ENCODE results near the gene HMGCS2. TPM values are rescaled to one million over a fixed set of nuclear protein-coding genes. Genes with fewer than 3 reads are reported as not detected.

Gene HMGCS2
- total RNA-seq, 1 donor from 2014 or later = not detected

DNA sequence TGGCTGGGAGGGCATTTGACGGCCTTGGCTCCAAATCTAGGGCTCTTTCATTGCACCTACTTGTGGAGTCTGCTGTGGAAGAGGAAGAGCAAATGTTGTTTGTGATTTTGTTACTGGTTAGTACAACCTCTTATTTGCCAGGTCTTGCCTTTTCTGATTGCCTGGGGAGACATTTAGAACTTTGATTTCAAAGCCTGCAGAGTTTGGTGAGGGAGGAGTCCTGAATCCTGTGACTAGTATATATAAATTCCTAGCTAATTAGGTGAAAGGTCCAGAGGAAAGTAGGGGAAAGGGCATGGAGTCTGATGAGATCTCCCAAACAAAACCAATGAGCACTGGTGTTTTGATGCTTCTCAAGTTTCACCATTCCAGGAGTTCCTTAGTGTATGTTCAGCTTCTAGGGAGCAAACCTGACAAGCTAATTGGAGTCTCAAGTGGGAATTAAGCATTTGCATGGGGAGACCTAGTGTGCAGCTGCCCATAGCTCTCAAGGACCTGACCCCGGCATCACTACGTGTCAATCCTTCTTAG, 5.1 kb upstream of the HMGCS2 start:
- no peak overlapping the region for H3K4me3 ChIP-seq (ENCODE audit: low read depth, low read length)
- H3K27me3 ChIP-seq (ENCODE audit: control insufficient read depth, insufficient read depth, low read length) = no peaks in the 10 kb centered on the region
- TF ChIP-seq, protein P1, sequence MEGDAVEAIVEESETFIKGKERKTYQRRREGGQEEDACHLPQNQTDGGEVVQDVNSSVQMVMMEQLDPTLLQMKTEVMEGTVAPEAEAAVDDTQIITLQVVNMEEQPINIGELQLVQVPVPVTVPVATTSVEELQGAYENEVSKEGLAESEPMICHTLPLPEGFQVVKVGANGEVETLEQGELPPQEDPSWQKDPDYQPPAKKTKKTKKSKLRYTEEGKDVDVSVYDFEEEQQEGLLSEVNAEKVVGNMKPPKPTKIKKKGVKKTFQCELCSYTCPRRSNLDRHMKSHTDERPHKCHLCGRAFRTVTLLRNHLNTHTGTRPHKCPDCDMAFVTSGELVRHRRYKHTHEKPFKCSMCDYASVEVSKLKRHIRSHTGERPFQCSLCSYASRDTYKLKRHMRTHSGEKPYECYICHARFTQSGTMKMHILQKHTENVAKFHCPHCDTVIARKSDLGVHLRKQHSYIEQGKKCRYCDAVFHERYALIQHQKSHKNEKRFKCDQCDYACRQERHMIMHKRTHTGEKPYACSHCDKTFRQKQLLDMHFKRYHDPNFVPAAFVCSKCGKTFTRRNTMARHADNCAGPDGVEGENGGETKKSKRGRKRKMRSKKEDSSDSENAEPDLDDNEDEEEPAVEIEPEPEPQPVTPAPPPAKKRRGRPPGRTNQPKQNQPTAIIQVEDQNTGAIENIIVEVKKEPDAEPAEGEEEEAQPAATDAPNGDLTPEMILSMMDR (IDR thresholded peaks at IDR 0.05; ENCODE audit: insufficient read depth, low read length, poor library complexity, severe bottlenecking) = no peak
- H3K36me3 ChIP-seq (ENCODE audit: control insufficient read depth, insufficient read depth, low read length) = no peaks in the 10 kb centered on the region
- DNase-seq (ENCODE audit: low read depth) = no peak

DNA sequence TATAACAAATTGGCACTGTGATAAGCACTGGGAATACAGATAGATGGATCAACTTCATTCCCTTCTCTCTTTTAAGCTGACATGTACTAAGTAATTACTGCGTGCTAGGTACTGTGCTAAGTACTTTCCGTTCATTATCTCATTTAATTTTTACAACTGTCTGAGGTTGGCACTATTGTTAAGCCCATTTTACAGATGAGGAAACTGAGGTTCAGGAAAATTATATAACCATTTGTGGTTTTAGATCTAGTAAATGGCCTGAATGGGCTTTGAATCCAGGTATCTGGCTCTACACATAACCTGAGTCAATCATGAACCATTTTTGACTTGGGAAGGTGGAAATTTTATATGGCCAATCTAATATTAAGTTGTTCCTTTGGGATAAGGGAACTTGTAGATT, 3.6 kb upstream of the HMGCS2 start:
- Histone ChIP-seq H3K36me3 (ENCODE audit: control insufficient read depth, insufficient read depth, low read length) (no peaks in the 10 kb centered on the region), H3K27me3 (ENCODE audit: control insufficient read depth, insufficient read depth, low read length) (no peaks in the 10 kb centered on the region), H3K4me3 (ENCODE audit: low read depth, low read length) (no peak overlapping the region)
- TF ChIP-seq, protein P1 (IDR thresholded peaks at IDR 0.05; ENCODE audit: insufficient read depth, low read length, poor library complexity, severe bottlenecking) = no peak
- no peak for DNase-seq (ENCODE audit: low read depth)

DNA sequence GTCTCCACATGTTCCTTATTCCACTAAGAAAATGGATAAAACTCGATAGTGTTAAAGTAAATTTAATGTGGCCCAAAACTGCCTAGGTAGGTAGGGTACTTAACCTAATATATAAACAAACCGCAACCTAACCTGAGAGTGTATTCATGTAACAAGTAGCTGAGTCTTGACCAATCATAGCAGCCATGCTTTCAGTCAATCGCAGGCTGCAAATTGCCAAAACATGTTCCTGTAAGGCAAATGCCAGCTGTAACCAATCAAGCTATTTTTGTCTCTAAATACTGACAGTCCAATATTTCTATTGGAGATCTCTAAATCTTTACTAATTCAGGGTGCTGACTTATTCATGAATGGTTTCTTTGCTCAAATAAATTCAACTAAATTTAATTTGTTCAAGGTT, 3.1 kb upstream of the HMGCS2 start:
- Histone ChIP-seq H3K36me3 (ENCODE audit: control insufficient read depth, insufficient read depth, low read length) (no peaks in the 10 kb centered on the region), H3K27me3 (ENCODE audit: control insufficient read depth, insufficient read depth, low read length) (no peaks in the 10 kb centered on the region), H3K4me3 (ENCODE audit: low read depth, low read length) (no peak overlapping the region)
- TF ChIP-seq, protein P1 (IDR thresholded peaks at IDR 0.05; ENCODE audit: insufficient read depth, low read length, poor library complexity, severe bottlenecking) = no peak
- no peak for DNase-seq (ENCODE audit: low read depth)

DNA sequence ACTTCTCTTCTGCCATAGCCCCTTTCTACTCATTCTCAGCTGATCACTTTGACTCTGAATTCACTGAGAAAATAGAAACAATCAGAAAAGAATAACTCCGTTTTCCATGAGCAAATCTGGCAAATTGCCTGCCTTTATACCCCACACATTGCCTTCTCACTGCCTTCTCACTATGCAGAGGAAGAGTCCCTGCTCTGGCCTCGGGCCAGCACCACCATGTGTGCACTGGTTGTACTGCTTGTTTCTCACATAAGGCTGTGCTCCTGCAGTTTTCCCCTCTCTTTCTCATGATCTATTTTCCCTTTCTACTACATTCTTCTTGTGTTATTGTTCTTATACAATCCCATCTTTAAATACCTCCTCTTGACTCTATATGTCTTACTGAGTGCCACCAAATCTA, 2.3 kb upstream of the HMGCS2 start:
- H3K27me3 ChIP-seq (ENCODE audit: control insufficient read depth, insufficient read depth, low read length) = no peaks in the 10 kb centered on the region
- no peak overlapping the region for H3K4me3 ChIP-seq (ENCODE audit: low read depth, low read length)
- no peaks in the 10 kb centered on the region for H3K36me3 ChIP-seq (ENCODE audit: control insufficient read depth, insufficient read depth, low read length)
- TF ChIP-seq, protein P1 (IDR thresholded peaks at IDR 0.05; ENCODE audit: insufficient read depth, low read length, poor library complexity, severe bottlenecking) = no peak
- DNase-seq (ENCODE audit: low read depth) = no peak

DNA sequence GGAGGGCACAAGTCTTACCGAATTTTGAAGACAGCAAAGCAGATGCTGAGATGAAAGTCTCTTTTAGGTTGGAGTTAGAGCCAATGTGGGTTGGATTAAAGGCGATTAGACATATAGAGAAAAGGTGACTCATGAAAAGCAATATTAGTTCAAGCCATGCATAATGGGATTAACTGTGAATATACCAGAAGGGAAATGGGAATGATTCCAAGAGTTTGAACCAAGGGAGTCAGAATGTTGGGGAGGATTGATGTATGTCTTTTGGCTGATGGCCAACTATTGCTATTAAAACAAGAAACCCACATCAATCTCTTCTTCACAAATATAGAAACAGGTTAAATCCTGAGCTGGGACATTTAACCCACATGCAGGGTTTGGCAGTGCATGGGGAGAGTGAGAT, 1.2 kb downstream of the HMGCS2 start:
- no peaks in the 10 kb centered on the region for H3K36me3 ChIP-seq (ENCODE audit: control insufficient read depth, insufficient read depth, low read length)
- no peak overlapping the region for H3K4me3 ChIP-seq (ENCODE audit: low read depth, low read length)
- DNase-seq (ENCODE audit: low read depth) = no peak

DNA sequence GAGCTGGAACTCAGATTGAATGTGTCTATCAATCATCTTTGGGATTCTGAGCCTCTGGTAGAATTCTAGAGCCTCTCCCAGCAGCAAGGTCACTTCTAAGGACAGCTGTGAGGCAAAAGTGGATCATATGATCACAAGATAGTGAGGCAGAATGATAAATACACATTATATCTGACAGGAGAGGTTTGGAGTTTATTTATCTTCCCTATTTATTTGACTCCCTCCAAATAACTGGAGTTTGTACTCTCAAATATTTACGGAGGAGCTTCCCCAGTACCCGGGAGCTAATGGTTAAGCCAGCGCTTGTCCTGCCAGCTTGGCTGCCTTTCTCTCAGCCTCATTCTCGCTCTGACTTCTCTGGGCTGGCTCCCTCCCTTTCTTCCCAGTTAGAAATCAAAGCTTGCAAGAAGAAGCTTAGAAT, 2.3 kb downstream of the HMGCS2 start:
- TF ChIP-seq, protein P1 (IDR thresholded peaks at IDR 0.05; ENCODE audit: insufficient read depth, low read length, poor library complexity, severe bottlenecking) = no peak
- Histone ChIP-seq H3K36me3 (ENCODE audit: control insufficient read depth, insufficient read depth, low read length) (no peaks in the 10 kb centered on the region), H3K27me3 (ENCODE audit: control insufficient read depth, insufficient read depth, low read length) (no peaks in the 10 kb centered on the region), H3K4me3 (ENCODE audit: low read depth, low read length) (no peak overlapping the region)
- DNase-seq (ENCODE audit: low read depth) = no peak

More for the DNA sequence above, 1.2 kb downstream of the HMGCS2 start:
- TF ChIP-seq, protein P1 (IDR thresholded peaks at IDR 0.05; ENCODE audit: insufficient read depth, low read length, poor library complexity, severe bottlenecking) = no peak
- no peaks in the 10 kb centered on the region for H3K27me3 ChIP-seq (ENCODE audit: control insufficient read depth, insufficient read depth, low read length)

Measured in kidney epithelial cell (primary cell).